GM21737 (cell line): Measurements from ENCODE around the gene ISG20.
"Not testable (repeated sequence)": the region's sequence is repeated elsewhere in the genome, so short reads cannot be mapped to it uniquely, and the experiment has no call there.

ENCODE experiments used
- ATAC-seq: cut with Tn5 transposase; IDR thresholded peaks from one replicate; pipeline ENCODE4 v1.9.1; 2021; ENCODE audit warnings: mild to moderate bottlenecking, moderate library complexity; ENCODE audit not compliant: unreplicated experiment

Gene ISG20

DNA sequence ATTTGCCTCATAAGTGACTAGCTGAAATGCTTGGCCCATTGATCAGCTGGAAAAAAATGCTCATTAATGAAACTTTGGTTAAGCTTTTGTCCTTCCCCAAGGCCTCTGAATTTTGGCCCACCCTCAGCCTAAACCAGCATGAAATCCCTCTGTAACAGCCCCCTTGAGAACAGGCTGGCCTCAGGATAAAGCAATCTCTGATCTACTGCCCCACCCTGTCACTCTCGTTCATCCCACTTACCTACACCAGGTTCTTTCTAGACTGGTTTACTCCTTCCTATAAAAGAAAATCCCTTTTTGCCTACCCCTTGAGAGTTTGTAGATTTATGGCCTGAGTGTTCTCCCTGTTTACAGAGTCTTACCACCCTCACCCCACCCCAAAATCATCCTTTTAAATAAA lies 21.0 kb upstream of the ISG20 start:
- no peak for ATAC-seq

DNA sequence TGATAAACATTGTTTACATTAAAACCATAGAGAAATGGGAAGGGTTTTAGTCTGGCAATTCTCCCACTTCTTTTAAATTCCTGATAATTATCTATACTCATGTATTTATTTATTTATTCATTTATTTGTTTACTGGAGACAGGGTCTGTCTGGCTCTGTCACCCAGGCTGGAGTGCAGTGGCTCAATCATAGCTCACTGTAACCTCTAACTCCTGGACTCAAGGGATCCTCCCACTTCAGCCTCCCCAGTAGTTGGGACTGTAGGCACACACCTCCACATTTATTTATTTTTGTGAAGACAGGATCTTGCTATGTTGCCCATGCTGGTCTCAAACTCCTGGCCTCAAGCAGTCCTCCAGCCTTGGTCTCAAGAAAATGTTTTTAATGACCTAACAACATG lies 20.1 kb upstream of the ISG20 start:
- no peak for ATAC-seq

DNA sequence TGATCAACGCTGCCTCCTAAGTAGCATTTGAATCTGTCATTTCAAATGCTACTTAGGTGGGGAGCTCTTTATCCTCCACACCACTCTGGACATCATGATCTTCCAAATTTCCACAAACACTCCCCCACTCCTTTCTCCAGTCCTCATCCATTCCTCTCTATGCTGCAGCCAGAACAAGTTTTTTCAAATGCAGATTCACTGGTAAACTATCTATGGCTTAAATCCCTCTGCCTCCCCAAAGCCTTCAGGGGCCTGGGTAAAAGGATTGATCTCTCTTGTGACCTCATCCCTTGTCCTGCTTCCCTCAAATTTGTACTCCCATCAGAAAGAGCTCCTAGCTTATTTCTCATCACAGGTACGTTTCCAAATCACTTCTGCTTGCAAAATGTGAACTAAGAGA lies 19.0 kb upstream of the ISG20 start:
- ATAC-seq: no peak

DNA sequence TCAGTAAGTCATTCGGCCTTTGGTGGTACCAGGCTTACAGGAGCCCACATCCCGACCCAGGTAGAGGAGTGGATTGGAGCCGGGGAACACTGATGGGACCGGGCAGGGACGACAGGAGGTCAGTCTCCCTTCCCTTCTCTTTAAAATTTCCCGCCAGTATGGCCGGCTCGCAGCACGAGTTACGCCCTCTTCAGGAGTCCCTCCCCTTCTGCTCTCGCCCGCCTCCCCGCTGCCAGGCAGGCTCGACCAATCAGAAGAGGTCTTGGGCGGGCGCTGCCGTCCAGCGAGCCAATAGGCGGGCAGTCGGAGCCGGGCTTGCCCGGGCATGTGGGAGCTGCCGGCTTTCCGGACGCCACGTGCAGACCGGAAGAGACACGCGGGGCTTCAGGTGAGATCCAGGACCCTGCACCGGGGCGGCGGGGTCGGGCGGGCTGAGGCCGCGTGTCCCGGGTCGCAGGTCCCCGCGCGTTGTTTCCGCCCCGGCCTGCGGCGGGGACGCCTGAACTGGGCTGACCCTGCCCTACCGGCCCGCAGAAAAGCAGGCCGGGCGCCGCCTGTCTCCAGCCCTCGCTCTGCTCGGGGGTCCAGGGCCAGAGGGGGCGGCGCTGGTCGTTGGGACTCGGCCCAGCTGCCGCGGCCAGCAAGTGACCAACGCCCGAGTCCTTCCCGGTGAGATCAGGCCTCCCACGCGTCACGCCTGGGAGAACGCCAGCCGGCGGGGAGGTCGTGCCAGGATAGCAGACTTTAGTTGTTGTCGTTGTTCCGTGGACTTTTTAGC lies 17.6 kb upstream of the ISG20 start, which contains the start of gene AEN:
TSS of gene AEN (plus strand) at position 346 of the 778 bp plus-strand sequence. CDS start 4,870 bp downstream, outside the sequence.
- peak; percentile 93 for ATAC-seq

DNA sequence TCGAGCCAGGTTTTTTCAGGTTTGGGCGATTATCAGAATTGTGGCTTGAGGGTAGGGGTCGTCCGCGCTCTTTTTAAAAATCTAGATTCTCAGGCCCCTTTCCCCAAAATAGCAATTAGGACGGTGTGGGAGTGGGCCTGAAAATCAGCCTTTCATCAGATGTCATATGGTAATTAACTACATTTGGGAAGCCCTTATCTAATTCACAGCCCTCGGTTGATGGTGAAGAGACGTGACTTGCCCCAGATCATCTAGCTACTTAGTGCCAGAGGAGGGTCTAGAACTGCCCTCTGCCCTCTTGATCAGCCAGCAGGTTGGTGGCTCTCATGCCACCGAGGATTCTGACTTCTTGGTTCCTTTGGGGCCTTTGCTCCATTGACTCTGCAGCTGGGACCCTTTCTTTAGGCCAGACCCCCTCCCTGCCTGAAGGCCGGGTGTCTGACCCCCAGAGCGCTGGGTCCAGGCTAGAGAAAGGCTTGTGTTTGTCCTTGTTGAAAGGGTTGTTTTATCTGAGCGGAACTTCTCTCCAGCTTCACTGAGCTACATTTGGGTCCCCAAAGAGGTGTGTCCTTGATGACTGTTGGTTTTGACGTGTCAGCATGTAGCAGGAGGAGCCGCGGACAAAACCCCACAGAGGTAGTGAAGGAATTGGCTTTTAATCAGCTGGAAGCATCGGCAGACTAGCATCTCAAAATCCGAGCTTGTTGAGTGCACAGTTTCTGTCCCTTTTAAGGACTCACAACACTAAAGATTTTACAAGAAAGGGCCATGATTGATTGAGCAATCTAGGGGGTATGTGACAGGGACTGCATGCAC lies 16.8 kb upstream of the ISG20 start:
- ATAC-seq: no peak

DNA sequence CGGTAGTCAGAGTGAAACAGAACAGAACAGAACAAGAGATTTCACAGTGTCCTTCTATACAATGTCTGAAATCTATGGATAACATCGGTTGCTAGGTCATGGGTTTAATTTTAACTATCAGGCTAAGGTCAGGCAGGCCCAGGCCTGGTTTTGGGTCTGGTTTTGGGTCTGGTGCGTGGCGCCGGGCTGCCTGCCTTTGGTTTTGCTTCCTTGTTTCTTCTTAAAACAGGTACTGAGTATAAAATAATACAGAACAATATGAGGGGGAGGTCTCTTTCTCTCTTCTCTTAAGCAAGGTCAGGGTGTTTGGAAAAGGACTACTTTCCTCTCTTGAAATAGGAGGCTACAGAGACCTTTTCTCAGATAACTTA lies 16.2 kb upstream of the ISG20 start:
- no peak for ATAC-seq

DNA sequence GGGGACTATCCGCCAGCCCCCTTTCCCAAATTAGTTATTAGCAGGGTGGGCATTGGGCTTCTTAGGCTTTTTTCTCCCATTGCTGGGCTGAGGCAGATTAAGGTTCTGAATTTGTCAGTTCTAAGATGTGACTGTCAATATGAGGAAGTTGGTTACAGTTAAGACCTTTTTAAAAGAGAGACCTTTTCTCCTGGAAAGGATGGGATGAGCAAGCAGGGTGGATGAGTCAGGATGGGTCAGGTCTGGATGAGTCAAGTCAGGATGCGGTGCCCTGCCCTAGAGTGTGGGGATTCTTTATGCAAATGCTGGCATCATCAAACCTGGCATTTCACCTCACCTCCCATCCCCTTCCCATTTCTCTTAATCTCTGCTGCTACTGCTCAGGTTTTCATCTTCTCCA lies 15.8 kb upstream of the ISG20 start:
- ATAC-seq: no peak

DNA sequence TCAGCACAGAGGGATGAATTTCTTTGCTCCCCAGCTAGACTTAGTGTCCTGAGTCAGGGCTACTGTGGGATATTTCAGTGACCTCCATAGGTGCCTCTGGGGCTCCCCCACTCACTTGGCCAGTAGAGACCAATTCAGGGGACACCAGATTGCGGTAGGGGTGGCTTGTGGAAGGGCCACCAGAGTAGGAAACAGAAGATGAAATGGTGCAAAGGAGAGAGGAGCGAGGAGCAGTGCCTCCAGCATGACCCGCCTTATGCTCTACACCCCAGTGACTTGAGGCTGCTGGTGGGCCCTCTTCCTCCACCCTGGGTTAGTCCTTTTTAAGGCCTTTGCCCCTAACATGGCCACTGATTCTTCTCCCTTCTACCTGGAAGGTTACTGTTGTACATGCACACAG lies 15.2 kb upstream of the ISG20 start:
- ATAC-seq: no peak

DNA sequence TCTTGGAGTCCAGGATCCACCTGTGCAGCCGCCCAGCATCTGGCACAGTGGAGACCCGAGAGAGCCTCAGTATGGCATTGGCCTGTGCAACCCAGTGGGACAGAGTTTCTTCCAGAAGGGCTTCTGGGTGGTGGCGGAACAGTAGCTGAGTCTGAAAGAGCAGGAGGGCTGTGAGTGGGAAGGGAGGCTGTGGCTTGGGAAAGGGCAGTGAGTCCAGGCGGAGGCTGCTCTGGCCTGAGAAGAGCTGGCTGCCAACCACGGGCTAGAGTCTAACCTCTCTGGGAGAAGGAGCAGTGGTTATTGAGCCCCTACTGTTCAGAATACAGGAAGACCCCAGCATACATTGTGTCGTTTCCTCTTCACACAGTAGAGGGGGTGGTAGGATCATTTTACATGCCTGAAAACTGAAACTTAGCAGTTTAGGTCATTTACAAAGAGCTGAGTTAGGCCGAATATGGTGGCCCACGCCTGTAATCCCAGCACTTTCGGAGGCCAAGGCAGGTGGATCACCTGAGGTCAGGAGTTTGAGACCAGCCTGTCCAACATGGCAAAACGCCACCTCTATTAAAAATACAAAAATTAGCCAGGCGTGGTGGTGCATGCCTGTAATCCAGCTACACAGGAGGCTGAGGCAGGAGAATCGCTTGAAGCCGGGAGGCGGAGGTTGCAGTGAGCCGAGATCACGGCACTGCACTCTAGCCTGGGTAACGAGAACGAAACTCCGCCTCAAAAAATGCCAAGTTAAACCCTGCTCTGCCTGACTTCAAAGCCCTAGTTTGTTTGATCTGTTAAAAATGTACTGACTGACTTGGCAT lies 14.5 kb upstream of the ISG20 start:
- peak; percentile 35 for ATAC-seq

DNA sequence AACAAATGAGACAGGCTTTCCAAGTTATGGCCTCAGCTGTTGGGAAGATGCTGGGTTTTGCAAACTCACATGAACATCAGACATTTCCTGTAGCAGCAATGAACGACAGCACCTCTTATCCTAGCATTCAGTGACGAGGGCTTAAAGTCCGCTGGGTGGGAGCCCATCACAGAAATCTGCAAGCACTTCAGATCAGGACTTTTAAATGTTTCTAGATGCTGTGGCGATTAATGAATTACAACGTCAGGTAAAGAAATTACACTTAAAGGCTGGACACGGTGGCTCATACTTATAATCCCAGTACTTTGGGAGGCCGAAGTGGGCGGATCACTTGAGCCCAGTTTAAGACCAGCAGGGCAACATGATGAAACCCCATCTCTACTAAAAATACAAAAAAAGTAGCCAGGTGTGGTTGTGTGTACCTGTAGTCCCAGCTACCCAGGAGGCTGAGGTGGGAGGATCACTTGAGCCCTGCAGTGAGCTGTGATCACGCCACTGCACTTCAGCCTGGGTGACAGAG lies 13.8 kb upstream of the ISG20 start:
- ATAC-seq: no peak

DNA sequence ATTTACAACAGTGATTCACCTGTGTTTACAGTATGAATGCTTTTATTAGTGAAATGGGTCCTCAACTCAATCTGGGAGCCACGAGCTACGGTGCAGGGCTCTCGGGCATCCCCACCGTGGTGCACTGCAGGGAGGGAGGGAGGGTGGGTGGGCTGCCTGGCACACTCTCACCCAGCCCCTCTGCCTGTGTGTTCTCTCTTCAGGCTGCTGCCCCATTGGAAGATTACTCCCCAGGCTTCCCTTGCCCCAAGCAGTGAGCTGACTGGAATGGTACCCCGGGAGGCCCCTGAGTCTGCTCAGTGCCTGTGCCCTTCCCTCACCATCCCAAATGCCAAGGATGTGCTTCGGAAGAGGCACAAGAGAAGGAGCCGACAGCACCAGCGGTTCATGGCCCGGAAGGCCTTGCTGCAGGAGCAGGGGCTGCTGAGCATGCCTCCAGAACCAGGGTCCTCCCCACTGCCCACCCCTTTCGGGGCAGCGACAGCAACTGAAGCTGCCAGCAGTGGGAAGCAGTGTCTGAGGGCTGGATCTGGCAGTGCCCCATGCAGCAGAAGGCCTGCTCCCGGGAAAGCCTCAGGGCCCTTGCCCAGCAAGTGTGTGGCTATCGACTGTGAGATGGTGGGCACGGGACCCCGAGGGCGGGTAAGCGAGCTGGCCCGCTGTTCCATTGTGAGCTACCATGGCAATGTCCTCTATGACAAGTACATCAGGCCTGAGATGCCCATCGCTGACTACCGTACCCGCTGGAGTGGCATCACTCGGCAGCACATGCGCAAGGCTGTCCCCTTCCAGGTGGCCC lies 12.7 kb upstream of the ISG20 start:
- no peak for ATAC-seq

DNA sequence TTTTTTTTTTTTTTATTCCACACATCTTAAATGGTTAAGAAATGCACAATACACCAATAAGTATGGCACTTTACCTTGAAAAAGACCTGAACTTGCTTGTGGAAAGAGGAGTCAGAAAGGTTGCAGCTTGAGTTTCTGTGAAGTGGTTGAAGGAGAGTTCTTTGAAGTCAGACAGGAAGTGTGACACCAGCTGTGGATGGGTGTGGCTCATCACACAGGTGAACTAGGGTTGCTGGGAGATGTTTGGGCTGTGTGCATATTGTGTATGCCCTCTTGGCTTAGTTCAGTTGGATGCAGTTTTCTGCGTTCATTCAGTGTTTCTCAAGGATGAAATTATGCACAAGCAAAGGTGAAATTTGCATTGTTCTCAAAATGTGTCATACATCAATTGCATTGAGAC lies 11.4 kb upstream of the ISG20 start:
- ATAC-seq: no peak

DNA sequence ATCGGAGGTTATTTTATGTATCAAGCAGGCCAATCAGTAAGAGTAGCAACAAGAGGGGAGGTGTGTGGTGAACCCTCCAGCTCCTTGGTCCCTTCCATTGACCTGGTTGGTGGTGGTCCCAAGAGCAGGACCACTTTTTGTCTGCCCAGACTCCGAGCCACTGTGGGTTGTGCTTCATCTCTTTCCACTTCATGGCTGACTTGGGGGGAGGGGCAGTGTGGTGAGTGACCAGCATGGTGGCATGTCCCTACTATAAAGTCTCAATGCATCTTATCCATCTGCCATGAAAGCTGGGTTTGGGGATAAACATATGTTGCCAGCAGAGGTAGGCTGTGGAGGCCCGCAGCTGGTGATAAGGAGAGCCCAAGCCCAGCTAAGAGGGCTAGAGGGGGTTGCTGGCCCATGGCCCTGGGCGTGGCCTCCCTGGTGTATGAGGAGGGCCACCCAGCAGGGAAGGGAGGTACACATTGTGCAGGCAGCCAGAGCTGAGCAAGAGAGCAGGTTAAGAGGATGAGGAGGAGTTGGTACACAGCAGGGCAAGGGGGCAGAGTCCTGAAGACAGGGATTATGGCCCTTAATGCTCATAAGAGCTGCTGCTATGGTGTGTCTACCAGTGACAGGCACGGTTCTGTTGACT lies 10.7 kb upstream of the ISG20 start:
- no peak for ATAC-seq

DNA sequence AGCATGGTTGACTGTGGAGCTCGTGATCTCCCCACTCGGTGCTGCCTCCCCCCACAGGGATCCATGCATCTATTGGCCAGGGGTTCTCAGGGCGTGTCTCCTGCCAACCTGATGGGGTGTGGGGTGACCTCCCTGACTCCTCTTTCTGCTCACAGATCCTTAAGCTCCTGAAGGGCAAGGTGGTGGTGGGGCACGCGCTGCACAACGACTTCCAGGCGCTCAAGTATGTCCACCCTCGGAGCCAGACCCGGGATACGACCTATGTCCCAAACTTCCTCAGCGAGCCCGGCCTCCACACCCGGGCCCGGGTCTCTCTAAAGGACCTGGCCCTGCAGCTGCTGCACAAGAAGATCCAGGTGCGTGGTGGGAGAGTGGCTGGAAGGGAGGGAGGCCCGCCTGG lies 9.7 kb upstream of the ISG20 start:
- ATAC-seq: no peak

DNA sequence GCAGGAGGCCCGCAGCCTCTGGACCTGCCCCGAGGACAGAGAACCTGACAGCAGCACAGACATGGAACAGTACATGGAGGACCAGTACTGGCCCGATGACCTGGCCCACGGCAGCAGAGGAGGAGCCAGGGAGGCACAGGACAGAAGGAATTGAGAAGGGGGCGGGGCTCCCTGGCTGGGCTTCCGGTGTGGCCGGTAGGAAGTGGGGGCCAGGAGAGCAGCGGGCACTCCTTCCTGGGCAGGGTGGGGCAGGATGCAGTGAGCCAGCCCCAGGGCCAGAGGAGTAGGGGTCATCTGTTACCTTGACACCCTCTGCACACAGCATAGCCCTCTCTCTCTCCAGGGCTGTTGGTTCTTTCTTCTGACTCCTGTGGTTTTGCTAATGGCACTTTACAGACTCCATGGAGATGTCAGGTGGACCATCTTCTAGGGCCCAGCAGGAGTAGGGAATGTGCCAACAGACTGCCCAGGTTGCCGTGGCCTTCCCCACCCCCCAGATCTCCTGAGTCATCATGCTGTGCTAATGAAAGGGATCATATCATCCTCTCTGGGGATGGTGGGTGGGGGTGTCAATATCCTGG lies 8.6 kb upstream of the ISG20 start:
- no peak for ATAC-seq

DNA sequence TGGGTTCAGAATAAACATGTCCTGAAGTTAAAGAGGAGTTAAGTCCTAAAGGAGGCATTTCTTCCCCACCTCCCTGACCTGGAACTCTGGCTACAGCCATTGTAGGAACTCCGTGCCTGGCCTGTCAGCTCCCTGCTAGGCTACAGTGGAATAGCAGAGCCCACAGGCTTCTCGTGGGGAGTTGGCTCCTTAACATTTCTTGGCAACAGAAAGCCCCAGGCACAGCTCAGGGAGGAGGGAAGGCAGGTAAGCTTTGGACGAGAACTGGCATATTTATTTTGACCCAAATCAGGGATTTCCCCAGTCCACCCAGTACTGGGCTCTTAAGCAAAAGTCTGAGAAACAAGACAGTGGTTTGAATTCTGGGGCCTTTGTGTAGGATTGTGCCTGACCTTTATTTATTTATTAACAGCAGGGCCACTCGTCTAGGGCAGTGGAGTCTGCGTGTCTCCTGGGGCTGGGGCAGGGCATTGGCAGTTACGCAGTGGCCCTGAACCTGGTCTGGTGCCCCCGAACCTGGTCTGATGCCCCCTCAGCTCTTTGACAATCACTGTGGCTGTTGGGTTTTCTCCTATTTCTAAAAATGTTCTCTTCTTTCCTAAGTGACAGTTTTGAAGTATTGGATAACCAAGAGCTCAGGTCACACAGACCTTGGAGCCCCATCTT lies 7.9 kb upstream of the ISG20 start:
- no peak for ATAC-seq

DNA sequence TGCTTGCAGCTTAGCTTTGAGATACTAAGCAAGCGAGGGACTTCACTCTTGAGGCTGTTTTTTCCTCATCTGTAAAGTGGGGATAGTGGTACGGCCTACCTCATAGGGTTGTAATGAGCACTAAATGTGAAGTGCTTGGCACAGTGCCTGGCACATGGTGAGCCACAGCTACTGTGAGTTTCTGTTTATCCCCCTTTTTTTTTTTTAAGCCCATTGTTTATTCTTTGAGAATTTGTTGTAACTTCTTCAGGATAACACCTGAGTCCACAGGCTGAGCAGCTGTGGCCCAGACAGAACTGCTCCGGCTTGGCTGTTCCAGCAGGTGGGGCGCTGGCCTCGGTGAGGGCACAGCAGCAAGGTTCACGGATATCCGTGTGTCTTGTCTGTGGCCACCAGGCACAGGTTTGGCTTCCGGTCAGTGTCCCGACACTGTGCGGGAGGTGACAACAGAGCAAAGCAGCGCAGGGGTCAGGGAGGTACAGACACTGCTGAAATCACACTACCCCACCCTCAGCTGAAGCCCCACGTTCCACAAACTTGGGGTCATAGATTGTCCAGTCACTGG lies 7.3 kb upstream of the ISG20 start:
- ATAC-seq: no peak

DNA sequence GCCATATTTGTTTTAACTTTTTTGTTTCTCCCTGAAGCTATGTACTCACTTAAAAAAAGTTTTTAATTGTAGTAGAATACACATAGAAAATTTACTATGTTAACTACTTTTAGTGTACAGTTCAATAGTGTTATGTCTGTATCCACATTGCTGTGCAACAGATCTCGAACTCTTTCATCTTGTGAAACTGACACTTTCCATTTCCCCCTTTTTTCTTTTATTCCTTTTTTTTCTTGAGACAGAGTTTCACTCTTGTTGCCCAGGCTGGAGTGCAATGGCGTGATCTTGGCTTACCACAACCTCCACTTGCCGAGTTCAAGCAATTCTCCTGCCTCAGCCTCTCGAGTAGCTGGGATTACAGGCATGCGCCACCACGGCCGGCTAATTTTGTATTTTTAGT lies 6.0 kb upstream of the ISG20 start:
- not testable (repeated sequence) for ATAC-seq

DNA sequence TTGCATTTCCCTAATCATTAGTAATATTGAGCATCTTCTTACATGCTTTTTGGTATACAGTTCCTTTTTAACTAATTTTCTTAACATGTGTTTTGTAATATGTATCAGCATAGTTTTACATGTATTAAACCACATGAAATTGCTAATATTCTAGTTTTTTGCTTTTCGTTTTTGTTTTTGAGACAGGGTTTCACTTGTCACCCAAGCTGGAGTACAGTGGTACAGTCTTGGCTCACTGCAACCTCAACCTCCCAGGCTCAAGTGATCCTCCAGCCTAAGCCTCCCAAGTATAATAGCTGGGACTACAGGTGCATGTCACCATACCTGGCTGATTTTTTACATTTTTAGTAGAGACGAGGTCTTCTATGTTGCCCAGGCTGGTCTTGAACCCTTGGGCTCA lies 4.4 kb upstream of the ISG20 start:
- no peak for ATAC-seq
